Thyroid gland (tissue), 4 donors: ENCODE results near the gene IGFBP2.
"Not testable (repeated sequence)": the region's sequence is repeated elsewhere in the genome, so short reads cannot be mapped to it uniquely, and the experiment has no call there.

Experiments
- CTCF ChIP-seq, 6 experiments: fragments of 200-600 bp in 3 of 6; fragments of 450-650 bp in 3 of 6; sonication (generic) in 3 of 6; IDR thresholded peaks; one replicate each; pipeline ENCODE4 v1.5.1; 2016 to 2019; ENCODE audit warnings: antibody characterized with exemption in 6 of 6, mild to moderate bottlenecking in 2 of 6, inconsistent platforms in 1 of 6, moderate library complexity in 1 of 6
- POLR2A ChIP-seq, 2 donors: fragments of 450-650 bp; IDR thresholded peaks; one replicate each; pipeline ENCODE4 v1.6.1; 2017; ENCODE audit warnings: antibody characterized with exemption in 2 of 2, mild to moderate bottlenecking in 2 of 2, moderate library complexity in 1 of 2

GRCh38 chr2:216597825-216598224, 35.4 kb upstream of the IGFBP2 start:
- not testable (repeated sequence) for TF ChIP-seq CTCF, POLR2A (IDR thresholded peaks at IDR 0.05)
